Stimulated activated naive CD4-positive, alpha-beta T cell treated with Interleukin-2 at 50 U/mL for 16 hours (primary cell): ENCODE data around the gene KCTD1.
A peak's percentile ranks its signal among the peaks of the same experiment; 100 is the strongest.

Source experiments
- DNase-seq: peaks from one replicate; lab custom pipeline; 2025; lab: John Stamatoyannopoulos, UW

Gene KCTD1

DNA sequence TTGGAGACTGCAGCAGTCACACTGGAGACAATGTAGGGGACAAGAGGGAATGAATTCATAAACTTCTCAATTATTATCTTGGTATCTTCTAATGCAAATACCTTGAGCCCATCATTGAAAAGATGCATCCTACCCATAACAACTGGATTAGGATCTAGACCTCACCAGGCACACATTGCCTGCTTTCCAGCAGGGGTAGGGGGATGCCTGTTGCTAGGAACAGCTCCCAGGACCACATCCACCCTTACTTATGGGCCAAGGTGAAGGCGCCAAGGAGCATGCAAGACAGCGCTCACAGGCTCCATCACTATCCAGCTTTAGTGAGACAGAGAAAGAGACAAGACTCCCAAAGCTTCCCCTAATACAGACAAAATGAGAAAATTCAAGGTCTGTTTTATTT is 24.4 kb downstream of the KCTD1 start:
- DNase-seq = no peak

DNA sequence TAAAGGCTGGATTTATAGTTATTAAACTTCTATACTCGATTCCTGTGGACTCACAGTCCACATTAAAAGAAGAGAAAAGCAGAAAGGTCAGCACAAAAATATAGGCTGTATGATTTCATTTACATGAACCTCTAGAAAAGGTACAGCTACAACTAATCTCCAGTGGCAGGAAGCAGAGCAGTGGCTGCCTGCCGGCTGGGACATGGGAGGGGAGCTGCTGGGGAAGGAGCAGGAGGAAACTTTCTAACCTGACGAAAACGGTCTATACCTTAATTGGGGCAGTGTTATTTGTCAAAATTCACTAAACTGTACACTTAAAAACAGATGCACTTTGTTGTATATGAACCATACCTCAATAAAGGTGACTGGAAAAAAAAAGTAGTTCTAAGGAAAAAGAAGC is 26.7 kb downstream of the KCTD1 start:
- no peak for DNase-seq

DNA sequence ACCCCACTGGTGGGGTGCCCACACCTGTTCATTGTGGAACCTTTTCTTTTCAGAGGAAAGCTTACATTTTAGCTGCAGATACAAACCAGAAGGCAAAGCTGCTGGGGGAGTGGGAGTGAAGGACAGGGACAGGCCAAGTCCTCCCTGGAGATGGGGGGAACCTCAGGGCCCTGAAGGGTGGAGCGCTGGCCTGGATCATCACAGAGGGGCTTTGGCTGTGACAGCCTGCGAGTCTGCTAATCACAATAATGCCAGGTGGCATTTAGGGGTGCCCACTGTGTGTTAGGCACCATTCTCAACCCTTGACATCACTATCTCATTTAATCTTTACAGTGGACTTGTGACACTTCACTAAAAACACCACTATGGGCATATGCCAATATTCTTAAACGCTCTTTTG is 27.4 kb downstream of the KCTD1 start:
- DNase-seq = no peak

DNA sequence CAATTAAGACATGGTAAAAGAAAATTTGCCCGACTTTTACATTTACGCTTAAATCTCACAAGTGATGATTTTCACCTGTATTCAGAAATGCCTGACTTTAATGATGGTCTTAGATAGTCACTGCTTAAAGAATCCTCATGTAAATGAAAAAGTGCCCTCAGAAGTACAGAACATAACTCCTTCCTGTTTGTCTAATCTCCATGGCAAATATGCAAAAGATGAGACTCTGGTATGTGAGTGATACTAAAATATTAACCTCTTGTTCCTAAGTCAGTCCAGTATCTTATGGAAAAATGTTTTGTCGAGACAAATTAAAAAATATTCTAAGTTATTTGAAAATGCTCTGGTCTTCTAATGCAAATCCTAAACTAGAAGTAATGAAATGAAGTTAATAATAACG is 29.2 kb downstream of the KCTD1 start:
- no peak for DNase-seq

DNA sequence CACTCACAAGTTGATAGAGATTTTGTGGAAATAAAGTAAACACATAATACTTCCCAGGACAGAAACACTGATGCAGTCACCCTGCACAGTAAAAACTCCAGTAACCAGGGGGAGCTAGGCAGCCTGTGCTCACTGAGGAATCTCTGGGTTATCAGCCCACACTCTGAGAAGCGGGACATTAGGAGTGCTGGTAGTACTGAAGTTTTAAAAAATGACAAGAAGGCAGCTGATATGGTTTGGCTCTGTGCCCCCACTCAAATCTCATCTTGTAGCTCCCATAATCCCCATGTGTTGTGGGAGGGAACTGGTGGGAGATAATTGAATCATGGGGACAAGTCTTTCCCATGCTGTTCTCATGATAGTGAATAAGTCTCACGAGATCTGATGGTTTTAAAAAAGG is 31.4 kb downstream of the KCTD1 start:
- DNase-seq = no peak

DNA sequence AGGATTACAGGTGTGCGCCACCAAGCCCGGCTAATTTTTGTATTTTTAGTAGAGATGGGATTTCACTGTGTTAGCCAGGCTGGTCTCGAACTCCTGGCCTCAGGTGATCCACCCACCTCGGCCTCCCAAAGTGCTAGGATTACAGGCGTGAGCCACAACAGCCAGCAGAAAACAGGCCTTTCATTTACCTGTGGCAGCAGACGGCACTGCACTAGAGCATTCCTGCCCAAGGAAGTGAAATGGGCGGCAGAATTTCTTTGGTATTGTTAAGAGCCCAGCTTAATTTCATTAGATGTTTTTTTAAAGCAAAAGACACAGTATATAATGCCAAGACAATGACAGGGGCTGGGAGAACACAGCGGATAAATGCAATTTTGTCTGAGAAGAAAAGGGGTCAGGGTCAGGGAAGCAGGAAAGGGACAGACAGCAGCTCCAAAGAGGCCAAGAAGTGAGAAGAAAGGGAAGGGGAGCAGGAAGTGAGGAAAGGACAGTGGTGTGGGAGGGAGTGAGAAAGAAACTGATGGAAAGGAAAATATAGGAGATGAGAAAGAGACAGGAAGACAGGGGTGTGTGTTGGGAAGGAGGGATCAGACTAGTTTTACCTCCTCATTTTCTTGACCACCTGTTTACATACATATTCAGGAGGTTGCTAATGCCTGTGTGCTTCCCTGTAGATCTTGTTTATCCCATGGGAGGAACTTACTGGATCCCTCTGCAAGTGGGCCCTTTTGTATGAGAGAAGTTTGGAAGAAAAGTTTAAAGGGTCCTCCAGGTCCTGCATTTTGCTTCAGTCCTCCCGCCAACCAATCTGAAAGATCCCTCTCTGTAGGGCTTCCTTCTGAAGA is 32.5 kb downstream of the KCTD1 start:
- DNase-seq = no peak

DNA sequence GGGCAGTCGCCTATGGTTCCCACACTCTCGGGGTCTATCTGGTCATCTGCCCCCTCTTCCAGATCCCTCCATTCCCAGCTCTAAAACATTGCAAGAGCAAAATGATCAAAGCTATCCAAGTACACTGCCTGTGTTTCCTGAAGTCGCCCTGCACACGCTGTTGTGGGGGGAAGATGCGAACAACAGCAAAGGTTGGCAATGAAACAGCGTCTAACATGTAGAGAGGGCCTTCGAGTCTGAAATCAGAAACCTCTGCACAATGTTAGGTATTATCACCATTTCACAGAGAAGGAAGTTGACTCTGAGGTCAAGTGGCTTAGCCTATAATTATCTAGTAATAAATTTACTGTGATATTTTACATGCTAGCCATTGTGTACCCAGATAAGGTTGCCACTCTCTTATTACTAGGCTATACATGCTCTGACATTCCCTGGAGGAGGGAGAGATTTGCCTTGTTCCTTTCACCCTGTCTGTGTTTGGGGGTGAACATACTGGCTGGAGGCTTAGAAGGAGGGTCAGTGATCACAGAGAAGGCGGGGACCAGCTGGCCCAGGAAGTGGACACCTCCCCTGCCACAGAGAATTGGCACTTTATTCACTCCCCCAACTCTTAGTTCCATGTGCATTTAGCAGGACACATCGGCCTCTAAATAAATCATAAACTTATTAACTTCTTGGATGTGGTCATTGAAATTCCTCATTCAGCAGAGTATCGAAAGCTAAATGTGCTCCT is 36.8 kb downstream of the KCTD1 start:
- DNase-seq = no peak

DNA sequence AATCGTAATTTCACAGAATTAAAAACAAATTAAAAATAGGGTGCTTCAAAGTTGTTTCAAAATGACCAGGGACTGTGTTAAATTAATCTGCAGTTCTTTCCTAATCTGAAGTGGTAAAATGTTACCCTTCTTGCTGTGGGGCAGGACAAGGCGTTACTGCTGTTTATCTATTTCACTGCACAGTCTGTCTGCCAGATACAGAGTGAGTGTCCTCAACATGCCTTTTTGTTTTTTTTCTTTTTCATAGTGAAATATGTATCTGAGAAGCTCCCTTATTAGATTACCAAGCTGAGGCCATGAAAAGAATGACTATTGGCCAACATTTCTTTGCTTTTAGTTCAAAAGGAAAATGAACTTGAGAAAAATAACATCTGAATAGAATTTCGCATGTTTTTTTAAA is 38.0 kb downstream of the KCTD1 start:
- no peak for DNase-seq

DNA sequence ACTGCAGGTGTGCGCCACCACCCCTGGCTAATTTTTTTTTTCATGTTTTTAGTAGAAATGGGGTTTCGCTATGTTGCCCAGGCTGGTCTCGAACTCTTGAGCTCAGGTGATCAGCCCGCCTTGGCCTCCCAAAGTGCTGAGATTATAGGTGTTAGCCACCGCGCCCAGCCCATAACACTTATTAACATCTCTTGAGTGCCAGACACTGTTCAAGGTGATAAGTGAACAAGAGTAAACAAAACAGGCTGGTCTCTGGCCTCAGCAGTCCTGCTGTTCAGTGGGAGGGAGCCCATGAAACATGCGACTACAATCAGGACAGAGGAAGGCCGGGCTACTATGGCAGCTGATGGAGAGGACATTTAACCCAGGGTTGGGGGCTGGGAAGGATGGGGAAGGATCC is 42.3 kb downstream of the KCTD1 start:
- DNase-seq = no peak

DNA sequence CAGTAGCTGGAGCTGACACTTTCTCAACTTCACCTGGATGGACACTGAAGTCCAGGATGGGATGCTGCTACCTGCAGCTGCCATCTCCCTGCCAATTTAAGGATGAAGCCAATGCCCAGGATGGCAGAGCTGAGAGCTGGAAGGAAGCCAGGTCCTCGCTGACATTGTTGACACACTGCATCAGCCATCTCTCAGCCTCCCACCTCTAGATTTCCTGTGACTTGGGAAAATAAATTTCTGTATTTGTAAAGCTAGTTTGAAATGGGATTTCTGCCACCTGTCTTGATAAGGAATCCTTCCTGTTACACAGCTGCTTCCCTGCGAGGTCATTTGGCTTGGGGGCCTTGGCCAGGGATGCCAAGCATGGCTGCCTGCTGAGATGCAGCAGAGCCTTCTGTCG is 43.5 kb downstream of the KCTD1 start:
- DNase-seq = no peak

DNA sequence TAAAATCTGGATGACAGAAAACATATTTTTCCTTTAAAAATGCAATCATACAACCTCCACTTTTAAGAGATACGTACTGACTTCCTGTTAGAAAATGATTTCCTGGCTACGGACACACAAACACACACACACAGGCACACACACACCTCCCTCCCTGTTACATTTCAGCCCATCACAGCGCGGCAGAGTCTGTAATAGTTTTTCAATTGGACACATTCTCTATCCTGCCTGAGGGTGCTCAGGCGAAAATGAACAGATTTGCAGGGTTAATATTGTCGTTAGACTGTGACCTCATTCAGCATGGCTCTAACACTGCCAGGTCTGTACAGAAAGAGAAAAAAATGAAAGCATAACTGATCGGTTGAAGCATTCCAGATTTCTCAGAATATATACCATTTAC is 45.0 kb downstream of the KCTD1 start:
- no peak for DNase-seq

DNA sequence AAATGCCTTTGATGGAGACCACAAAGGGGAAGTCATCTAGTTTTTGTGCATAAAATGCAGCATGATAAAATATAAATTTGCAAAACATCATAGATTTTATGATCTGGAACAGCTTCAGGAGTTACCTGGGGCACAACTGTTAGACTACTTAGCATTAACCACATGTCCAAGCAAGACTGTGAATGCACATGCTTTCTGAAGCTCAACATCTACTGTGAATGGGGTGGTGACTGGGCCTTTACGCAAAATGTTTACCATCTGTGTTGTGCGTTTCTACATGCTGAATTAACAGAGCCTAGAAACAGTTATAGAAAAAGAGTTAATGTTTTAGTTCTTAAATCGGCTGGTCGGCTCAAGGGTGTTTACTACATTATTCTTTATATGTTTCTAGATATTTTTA is 45.5 kb downstream of the KCTD1 start:
- DNase-seq = no peak

DNA sequence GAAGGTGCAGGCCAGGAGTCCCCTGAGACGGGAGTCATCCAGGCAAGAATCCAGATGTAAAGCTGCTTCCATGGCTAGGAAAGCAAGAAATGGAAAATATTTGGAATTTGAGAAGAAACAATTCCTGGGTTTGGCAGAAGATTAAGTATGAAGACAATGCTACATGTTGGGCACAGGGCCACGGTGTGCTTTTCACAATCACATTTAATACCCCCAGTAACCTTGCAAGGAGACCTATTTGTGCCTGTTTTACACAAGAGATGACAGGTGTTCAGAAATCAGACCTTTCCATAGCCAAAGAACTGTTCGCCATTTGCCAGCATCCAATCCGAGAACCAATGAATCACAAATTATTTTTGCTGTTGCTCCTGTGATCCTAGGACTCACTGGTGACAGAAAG is 50.5 kb downstream of the KCTD1 start:
- DNase-seq = no peak

DNA sequence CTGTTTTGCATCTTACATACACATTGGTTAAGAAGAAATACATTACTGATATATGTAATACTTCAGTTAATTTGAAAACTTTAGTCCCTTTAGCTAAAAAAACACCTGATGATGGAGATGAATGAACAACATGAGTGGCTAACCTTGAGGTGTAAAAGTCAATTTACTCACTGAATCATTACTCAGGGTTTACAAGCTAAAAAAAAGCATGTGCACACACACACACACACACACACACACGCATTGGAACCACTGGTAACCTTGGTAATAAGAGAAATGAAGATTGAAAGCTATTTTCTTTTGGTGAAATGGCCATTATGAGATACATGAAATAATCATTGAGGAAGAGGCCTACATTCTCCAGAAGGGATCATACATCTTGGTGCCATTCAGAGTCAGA is 51.8 kb downstream of the KCTD1 start:
- DNase-seq = no peak

DNA sequence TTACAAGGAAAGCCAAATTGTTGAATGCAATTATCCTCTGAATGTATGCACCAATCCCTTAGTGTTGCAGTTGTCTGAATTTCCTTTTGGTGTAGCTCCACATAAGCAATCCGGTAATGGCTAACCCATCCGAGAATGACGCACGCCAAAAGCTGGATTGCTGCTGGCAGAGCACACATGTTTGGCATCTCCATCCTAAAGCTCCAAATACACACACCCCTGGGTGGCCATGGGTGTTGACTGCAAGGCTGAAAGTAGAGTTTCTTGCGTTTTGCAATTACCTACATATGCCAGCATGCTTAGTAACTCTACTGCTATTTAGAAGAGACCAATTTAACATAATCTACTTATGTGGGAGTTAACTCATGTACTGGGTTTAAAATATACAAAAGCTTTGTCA is 53.1 kb downstream of the KCTD1 start:
- DNase-seq = no peak

DNA sequence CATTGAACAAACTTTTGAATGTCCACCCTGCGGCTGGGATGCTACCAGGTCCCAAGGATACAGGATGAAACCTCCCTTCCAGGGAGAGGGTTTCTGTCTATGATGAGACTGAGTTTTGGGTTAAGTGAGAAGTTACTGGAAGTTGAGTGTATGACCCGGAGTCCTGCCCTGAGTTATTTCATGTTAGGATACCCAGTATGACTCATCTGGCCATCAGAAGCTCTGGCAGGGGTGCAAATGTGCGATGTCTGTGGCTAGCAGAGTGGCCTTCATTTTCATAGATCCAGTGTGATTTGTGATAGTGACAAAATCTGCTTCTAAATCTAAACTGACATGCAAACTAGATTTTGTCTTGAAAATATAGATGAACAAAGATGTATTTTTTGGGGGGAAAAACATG is 55.3 kb downstream of the KCTD1 start:
- no peak for DNase-seq

DNA sequence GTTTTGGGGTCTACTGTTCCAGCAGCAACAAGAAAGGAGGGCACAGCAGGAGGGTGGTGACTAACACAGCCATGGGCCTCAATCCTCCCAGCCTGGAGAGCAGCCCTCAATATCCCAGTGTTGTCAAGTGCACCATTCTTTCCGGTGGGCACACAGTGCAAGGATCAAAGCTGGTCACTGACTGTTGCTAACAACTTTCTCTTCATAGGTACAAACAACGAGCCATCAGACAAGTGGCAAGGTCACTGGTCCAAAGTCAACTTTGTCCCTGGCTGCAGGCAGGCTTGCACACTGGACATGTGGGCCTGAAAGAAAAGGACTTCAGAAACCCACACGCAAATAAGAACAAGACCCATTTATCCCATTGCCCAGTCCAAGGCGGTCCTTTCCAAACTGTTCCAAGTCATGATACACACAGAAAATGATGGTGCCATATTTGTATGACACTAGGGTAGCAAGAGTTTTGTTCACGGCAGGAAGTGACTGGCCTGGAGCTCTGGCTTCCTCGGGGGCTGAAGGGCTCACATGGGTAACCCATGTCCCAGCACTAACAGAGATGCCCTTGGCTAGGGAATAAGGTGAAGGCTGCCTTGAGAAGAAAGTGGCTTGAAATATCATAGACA is 57.0 kb downstream of the KCTD1 start:
- DNase-seq = no peak

DNA sequence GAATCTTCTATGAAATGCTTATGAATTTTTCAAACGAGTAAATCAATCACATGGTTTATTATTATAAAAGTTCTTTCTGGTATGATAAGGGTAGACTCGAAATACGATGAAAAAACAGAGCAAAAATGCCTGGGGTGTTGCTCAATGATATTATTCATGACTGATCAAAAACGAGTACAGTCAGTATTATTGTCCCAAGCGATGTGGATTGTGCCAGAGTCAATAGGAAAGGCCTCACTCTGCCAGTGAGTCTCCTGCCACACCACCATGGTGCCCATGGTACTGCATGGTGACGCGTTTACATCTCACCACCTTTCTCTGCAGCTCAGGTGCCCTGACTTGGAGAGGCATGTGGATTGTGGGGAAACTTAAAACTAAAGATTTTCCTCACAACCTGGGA is 58.5 kb downstream of the KCTD1 start:
- DNase-seq = no peak

DNA sequence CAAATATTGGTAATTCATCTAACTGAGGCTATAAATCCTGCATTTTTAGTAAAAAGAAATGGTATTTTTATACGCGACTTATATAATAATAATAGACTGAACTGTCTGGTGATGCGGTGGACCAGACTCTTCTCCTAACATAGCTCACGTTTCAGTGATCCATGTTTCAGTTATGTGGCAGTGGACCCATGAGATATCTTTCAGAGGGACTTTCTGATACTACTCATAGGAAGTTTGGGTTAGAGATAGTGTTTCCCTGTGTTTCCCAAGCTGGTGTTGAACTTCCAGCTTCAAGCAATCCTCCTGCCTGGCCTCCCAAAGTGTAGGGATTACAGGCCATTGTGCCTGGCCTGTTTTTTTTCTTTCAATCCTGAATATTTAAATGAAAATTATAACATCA is 59.2 kb downstream of the KCTD1 start:
- no peak for DNase-seq

DNA sequence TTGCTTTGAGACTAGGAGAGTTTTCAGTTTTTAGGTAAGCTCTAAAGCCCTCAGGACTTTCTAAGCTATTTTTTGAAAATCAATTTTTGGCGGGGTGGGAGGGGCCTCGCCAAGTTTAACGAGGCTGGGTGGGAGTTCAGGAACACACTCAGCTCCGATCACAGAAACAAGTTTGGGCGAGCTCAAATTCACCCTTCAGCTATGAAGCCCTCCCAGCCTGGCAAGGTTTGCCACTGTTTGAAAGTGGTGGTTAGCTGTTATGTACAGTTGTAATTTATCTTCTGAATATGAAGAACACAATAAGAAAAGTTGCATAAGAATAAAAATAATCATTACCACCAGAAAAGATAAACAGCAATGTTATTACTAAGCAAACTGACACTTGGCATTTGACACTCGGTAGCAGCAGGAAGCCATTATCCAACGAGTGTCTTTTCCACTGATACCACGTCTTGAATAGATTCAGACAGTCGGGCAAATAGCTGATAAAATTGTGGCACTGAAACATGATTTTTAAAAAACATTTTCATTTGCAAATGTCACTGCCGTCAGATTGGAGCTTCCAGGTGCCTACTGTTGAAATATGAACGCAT is 59.8 kb downstream of the KCTD1 start:
- DNase-seq = no peak

DNA sequence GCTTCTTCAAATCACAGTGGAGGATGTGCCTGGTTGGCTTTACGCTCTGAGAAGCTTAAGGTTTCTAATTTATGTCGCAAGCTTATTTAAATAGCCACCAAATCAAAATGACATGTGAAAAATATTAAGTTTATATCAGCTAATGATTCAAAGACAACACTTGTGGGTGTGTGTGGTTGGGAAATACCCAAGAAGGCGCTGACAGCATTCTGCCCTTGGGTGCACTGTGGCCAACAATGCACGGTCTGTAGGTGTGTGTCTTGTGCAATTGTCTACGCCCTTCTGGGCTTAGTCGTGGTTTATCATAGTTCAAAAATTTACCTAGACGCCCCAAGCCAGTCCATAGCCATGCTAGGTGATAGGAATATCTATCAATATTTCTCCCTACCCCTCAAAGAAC is 60.9 kb downstream of the KCTD1 start:
- peak; percentile 4 for DNase-seq

DNA sequence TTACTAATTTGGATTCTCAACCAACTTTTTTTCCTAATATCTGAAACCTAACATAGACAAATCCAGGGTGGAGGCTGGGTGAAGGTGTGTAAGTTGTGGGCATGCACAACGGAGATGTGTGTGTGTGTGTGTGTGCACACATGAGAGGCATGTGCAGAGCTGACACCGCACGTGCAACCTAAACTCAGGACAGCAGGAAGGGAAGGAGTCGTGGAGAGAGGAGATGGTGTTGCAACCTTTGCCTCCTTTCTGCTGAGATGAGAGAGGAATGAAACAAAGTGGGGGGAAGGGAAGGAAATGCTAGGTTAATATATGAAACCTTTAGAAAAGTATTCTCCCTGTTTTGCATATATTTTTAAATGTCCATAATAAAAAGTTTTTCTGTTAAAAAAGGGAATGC is 64.7 kb downstream of the KCTD1 start:
- DNase-seq = no peak

DNA sequence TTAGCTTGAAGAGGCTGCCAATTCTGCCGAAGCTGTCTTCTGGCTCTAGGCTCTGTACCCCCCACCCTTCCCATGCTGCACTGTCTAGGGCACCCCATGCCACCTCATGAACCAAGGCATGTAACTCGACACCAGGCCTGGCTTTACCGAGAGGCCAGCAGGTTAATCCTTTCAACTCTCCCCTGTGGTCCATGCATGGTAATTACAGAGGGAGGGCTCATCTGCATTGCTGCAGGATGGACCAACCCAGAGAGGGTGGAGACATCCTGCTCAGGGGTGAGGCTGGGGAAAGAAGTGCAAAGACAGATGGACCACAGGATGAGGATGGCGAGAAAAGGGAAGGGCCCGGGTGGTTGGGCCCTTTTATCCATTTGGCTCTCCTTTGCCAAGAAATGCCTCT is 65.8 kb downstream of the KCTD1 start:
- DNase-seq = no peak
